Measurements from ENCODE around the gene CABLES1.

DNA sequence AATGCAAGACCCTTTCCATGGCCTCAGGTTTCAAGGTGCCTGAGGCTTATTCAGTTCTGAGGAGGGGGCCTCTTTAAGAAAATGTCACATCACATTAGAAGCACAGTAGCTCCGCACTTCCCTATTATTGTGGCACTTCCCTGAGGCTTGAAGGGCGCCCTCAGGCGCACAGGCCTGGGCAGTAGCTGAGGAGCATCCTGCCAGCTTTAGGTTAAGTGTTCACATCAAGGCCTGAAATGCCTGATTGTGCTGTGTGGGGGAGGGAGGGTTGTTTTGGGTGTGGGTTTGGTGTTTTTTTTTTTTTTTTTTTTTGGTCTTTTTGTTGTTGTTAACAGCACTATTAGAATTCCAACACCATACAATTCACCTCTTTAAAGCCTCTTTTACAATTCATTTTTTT is 107.9 kb downstream of the CABLES1 start:
- TF ChIP-seq CTCF (conservative IDR thresholded peaks at IDR 0.05) = no peak
- no peak for TF ChIP-seq EZH2 (IDR thresholded peaks at IDR 0.05; ENCODE audit: low read depth)
